Measurements from ENCODE around the gene NKD1. TPM values are rescaled to one million over a fixed set of nuclear protein-coding genes. Genes with fewer than 3 reads are reported as not detected.

Gene NKD1
- total and polyA plus RNA-seq, 2 of the 8 experiments (the other 6 are each of a cell fraction or from before 2014, with no cell fraction given) = 0.70 to 4.5 TPM

DNA sequence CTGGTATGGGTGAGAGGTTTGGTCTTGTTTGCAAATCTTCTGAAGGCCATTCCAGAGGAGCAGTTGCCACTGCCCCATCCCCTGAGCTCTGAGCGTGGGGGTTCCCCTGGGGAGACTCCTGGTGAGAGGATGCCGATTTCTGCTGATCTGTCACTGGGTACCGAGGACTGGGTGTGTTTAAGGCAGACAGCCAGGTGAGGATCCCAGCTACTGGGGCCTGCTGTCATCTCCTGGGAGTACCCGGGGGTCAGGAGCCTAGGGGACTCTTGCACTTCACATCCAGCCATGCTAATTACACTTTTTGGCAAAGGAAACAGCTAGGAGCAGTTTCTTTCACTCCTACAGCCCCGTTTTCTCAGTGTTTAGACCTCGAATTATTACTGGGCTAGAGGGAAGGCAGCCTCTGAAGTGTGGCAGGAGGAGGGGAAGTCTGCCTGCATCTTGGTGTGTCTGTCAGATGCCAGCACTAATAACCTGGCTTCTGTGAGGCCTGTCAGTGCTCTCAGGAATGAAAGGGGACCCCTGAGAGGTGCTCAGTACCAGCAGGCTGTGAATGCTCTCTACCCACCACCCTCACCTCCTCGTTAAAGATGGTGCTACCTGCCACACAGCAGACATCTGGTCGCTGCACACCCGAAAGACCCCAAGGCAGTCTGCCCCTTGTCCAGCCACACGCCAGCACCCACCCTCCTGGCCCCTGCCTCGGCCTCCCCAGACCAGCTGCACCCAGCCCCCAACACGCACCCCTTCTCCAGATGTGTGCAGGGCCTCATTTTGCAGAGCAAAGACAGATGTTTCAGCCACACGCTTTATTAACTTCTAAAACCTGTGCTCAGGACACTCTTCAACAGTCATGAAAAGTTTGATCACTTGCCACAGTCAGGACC is 89.8 kb downstream of the NKD1 start (continued):
- TF ChIP-seq ATF3 (IDR thresholded peaks at IDR 0.05; ENCODE audit: insufficient read depth, low read depth, low read length) = no peak

All from H1 (cell line).